HG03175 (cell line): ENCODE results near the gene DEPDC4.
A peak's percentile ranks its signal among the peaks of the same experiment; 100 is the strongest.
"Not testable (repeated sequence)": the region's sequence is repeated elsewhere in the genome, so short reads cannot be mapped to it uniquely, and the experiment has no call there.

Experiments used
- ATAC-seq: cut with Tn5 transposase; IDR thresholded peaks from one replicate; pipeline ENCODE4 v1.9.1; 2021; ENCODE audit warnings: mild to moderate bottlenecking, moderate library complexity; ENCODE audit not compliant: unreplicated experiment

DEPDC4 gene

DNA sequence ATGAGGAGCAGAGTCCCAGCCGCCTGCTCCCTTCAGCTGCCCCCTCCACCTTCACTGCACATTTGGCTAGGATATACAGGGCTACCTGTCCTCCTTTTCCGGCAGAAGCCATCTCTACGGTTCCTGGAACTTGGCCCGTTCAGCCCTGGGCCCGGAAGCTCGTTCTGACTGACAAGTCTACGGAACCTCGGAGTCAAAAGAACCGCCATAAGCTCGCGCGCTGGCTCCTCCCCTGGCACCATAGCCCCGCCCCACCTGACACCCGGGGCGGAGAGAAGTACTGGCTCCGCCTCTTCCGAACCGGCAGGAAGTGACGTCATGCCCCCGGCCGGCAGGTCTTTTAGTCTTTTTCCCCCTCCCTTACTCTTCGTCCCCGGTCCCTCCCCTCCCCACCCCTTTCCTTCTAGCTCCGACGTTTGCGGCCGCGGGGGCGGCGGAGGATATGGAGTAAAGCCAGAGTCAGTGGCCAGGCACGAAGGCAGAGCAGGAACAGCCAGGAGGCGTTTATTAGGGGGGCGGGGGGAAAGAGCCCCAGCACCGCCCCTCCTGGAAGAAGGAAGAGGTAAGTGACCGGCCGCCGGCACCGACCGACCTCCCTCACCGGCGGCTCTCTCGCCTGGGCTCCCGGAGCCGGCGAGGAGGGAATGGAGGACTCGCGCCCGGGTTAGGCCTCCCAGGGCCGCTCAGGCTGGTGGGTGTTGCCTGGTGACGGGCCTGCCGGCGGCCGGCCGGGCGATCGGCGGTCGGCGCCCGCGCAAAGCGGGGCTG lies at the start of gene DEPDC4, which contains the start of gene SCYL2:
Gene DEPDC4, minus strand, starts transcription at position 245 of the 768 bp plus-strand sequence. Its CDS starts 3 bp downstream, at position 242.
Gene SCYL2, plus strand, starts transcription at position 343 of the 768 bp plus-strand sequence. CDS start 15,794 bp downstream, outside the sequence.
- ATAC-seq: peak; percentile 92

DNA sequence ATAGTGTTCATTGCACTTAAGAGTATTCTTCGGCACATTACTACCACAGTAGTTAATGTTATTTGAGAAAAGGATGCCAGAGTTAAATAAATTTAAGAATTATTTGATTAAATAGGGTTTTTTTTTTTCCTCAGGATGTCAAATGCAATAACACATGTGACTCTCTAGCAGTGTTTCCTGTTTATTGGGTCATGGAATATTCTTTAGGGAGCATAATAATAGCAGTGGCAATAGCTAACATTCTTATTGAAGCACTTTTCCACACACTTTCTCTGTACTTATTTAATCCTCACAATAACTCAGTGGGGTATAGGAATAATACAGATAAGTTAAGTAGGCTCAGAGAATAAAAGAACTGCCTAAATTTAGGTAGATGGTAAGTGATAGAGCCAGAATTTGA lies 44.4 kb upstream of the DEPDC4 start:
- no peak for ATAC-seq

- not testable (repeated sequence) for ATAC-seq
Observed at GRCh38 chr12:100308138-100308537, 41.3 kb upstream of the DEPDC4 start.

DNA sequence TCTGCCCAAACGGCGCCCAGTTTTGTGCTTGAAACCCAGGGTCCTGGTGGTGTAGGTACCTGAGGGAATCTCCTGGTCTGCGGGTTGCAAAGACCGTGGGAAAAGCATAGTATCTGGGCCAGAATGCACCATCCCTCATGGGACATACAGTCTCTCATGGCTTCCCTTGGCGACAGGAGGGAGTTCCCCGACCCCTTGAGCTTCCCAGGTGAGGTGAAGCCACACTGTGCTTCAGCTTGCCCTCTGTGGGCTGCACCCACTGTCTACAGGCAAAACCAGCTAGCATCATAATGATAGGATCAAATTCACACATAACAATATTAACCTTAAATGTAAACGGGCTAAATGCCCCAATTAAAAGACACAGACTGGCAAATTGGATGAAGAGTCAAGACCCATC lies 37.5 kb upstream of the DEPDC4 start:
- not testable (repeated sequence) for ATAC-seq

DNA sequence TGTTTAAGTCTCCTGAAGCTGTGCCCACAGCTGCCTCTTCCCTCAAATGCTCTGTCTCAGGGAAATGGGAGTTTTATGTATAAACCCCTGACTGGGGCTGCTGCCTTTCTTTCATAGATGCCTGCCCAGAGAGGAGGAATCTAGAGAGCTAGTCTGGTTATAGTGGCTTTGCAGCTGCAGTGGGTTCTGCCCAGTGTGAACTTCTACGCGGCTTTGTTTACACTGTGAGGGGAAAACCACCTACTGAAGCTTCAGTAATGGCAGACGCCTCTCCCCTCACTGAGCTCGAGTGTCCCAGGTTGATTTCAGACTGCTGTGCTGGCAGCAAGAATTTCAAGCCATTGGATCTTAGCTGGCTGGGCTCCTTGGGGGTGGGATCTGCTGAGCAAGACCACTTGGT lies 37.0 kb upstream of the DEPDC4 start:
- no peak for ATAC-seq

DNA sequence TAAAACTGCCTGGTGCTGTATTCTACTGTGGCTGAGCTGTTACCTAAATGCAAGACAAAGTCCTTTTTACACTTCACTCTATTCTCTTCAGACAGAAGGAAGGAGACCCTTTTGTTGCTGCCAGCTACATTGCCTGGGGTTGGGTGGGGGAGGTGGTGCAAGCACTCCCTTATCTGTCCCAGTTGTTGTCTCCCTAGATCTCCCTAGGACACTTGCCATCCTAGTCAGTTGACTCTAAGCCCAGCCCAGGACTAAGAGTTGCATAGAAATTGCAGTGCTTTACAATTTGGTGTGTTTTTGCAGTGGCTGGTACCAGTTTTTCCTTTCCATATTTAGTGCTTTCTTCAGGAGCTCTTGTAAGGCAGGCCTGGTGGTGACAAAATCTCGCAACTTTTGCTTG lies 35.2 kb upstream of the DEPDC4 start:
- ATAC-seq: no peak

DNA sequence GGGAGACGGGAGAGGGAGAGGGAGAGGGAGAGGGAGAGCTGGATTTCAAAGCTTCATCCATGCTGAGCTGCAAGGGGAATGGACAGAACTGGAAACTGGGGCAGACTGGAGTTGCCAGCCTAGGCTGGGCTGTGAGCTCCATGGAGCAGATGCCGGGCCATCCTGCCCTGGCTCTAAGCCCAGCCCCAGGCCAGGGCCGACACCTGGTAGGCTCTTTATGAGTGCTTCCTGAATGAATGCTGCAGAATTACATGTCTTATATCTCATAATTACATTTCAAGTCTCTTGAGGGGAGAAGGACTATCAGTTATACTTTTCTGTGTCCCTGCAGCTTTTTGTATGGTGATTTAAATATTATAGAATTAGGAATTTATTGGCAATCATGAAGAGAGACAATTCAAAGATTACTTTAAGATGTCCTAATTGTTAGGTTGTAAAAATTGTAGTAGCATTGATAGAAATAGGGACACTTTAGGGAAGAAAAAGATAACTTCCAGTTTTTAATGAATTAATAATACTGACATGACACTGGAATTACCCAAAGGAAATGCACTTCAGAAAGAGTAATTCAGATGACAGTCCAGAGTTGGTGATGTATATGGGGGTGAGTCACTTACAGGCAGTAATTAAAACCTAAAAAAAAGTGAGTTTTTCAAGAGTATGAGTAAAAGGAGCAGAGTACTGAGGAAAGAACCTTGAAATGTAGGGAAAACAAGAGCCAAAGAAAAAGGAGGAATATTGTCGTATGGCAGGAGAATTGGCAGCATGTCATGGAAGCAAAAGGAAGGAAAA lies 29.1 kb upstream of the DEPDC4 start:
- no peak for ATAC-seq

- not testable (repeated sequence) for ATAC-seq
Observed at GRCh38 chr12:100294366-100294765, 27.5 kb upstream of the DEPDC4 start.

- no peak for ATAC-seq
Observed at GRCh38 chr12:100293017-100293416, 26.1 kb upstream of the DEPDC4 start.

DNA sequence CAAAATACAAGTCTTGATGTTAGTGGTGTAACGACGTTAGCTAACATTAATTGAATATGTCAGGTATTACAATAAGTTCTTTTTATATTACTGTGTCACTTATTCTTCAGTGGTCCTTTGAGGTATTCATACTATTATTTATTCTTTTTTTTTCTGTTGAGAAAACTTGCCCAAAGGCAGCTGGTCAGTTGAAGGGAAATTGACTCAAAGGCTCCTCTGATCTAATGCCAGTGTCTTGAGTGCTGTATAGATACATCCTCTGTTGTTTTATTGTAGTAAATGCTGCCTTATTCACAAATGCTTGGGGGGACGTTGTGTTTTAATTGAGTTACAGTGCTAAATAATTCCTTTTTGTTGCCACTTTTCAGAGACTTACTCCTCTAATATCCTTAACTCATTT lies 23.1 kb upstream of the DEPDC4 start:
- no peak for ATAC-seq

- no peak for ATAC-seq
Observed at GRCh38 chr12:100289038-100289437, 22.2 kb upstream of the DEPDC4 start.

GRCh38 chr12:100284556-100284955 lies 17.7 kb upstream of the DEPDC4 start:
- not testable (repeated sequence) for ATAC-seq

DNA sequence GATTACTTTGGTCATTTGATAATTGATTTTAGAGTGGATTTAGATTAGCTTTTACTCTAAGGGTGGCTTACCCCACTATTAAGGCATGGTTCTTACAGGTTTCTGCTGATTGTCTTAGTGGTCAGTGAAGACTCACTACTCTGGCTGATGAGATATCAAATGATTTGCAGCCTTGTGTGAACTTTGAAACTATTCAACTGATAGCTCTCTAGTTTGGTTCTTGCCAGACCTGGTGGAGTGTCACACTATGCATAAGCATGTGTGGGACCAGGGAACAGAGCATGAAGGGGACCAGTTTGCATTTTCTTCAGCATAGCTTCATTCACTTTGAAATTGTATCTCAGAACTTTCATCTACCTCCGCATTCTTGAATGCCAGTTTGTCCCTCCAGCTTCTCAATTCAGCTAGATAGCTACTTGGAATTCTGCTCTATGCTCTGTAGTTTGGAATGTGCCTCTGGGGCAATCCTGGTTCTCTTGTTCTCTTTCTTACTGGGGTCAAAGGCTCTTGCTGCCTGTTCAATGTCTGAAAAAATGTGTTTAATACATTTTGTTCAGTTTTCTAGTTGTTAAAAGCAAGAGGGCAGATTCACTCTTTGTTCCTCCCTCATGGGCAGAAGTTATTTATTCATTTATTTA lies 12.8 kb upstream of the DEPDC4 start:
- no peak for ATAC-seq

GRCh38 chr12:100279159-100279558 lies 12.3 kb upstream of the DEPDC4 start:
- no peak for ATAC-seq

DNA sequence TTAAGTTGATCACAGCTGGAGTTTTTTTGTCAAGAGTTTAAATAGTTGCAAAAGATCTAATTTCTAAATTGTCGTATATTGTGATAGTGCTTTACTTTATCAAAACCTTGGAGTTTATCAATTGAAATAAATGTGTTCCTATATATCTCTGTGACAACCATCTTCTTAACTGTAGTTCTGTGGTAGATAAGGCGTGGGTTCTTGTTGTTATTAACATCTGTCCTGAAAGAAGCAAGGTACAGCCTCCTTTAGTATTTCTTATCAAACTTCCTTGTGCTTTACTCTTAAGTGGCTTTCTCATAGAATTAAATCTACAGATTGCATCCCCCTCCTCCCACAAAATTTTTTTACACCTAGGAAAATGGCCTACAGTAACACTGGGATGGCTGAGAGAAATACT lies 7.4 kb upstream of the DEPDC4 start:
- ATAC-seq: no peak

GRCh38 chr12:100273782-100274181 lies 6.9 kb upstream of the DEPDC4 start:
- ATAC-seq: no peak

DNA sequence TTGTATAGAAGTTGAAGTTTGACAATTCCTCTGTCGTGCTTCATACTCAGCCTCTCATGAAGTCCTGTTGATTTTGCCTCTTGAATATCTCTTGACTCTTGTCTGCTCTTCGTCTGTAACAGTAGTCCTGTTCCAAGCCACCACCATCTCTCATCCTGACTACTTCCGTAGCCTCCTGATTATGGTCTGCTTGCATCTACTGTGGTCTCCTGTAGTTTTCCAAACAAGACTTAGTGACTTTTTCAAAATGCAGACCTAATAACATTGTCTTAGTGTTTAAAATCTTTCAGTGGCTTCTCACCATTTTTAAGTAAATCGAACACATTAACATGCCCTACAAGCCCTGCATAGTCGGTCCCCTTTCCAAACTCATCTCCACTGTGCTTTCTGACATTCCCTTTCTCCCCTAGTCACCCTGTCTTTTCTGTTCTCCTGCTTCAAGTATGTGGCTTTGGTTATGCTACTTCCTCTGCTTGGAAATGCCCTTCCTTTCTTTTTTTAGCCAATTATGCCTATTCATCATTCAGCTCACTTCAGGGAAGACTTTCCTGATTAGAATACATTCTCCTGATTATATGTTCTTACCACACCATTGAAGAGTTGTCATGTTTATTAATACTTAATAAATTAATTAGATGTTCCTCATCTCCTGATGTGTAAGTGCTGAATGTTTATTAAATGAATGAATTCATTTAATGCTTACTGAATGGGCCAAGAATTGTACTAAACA lies 2.1 kb upstream of the DEPDC4 start:
- no peak for ATAC-seq

DNA sequence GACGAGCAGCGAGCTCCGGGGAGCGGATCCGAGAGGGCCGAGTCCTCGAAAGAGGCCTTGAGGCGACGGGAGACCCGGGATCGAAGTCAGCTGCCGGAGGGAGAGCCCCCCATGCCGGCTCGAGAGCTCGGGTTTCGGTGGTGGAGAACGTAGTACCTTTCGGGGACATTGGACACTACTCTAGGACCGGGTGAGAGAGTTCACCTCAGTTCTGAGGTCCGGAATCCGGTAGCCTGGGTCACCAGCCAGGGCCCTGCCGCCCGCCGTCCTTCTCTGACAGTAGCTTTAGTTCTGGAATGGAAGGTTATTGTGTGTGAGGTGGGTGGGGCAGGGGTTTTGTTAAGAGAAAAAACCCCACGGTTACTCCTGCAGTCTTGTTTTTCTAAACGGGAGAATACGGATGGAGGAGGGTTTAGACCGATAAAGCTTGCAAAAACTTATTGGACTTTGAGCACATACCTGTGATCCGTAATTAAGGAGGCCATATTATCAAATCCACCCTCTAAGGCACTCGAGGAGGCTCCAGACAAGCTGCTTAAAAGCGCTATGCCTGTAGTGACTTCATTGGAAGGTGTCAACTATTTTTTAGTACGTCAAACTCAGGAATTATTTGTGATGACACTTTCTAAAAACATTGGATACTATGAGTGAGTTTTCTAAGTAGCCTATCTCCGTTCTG lies 863 bp upstream of the DEPDC4 start:
- peak; percentile 12 for ATAC-seq

DNA sequence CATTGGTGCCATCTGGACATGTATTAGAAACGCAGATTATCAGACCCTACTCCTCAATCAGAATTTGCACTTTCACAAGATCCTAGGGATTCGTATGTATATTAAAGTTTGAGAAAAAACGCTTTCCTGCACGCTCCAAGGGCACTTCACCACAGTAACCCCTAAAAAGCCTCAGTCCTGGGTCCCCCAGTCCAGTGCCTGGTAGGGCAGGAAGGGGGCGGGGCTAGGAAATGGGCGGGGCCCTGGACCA lies 369 bp downstream of the DEPDC4 start:
- ATAC-seq: peak; percentile 82

DNA sequence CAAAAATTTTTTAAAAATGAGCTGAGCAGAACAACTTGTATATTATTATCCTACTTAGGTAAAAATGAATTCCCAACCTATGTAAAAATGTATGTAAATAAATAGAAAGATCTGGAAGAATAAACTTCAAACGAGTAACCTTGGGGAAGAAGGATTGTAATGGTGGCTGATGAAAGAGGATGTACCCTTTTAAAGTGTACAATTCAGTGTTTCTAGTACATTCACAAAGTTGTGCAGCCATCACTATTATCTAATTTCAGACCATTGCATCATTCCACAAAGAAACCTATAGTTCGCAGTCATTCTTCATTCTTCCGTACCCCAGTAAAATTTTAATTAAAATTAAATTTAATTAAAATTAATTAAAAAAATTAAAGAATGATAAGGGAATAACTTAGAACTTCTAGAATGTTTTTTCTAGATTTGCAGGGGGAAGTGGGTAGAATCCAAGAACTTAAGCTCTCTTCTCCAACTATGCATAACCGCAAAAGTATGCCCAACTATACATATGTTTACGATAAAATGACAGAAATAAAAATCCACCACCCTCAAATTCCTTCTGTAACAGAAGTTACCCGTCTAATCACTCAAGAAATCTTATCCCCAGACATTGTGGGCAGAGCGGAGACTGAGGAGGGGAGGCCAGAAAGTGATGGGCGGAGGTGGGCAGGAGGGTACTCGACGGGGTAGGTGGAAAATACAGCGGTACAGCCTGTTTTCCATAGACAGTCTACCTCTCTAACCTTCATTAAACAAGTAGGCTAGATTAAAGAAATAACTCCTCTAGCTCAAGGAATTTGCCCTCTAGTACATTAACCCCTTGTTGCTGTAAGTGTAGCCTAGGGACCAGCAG lies 921 bp downstream of the DEPDC4 start:
- peak; percentile 8 for ATAC-seq
